Endothelial cell (in vitro differentiated cells): ENCODE data around the gene TNS4. TPM values are rescaled to one million over a fixed set of nuclear protein-coding genes. Genes with fewer than 3 reads are reported as not detected.

ENCODE experiments used
- DNase-seq: peaks from one replicate; pipeline ENCODE4 v3.0.0; 2021; ENCODE audit warnings: low spot score
- H3K27ac Mint-ChIP-seq: one replicate; pipeline ENCODE4 v1.8.0; 2021; ENCODE audit warnings: mixed read lengths, inconsistent platforms; ENCODE audit not compliant: unreplicated experiment
- H3K27me3 Mint-ChIP-seq: one replicate; pipeline ENCODE4 v1.8.0; 2021; ENCODE audit warnings: mild to moderate bottlenecking, moderate library complexity, mixed read lengths, inconsistent platforms; ENCODE audit not compliant: unreplicated experiment
- H3K36me3 Mint-ChIP-seq: one replicate; pipeline ENCODE4 v1.8.0; 2021; ENCODE audit warnings: mild to moderate bottlenecking, low read depth, mixed read lengths, inconsistent platforms; ENCODE audit not compliant: unreplicated experiment
- H3K4me1 Mint-ChIP-seq: one replicate; pipeline ENCODE4 v1.8.0; 2021; ENCODE audit warnings: mild to moderate bottlenecking, mixed read lengths, inconsistent platforms; ENCODE audit not compliant: unreplicated experiment
- H3K4me3 Mint-ChIP-seq: one replicate; pipeline ENCODE4 v1.8.0; 2021; ENCODE audit warnings: mild to moderate bottlenecking, mixed read lengths, inconsistent platforms; ENCODE audit not compliant: unreplicated experiment
- H3K9me3 Mint-ChIP-seq: one replicate; pipeline ENCODE4 v1.8.0; 2021; ENCODE audit warnings: mixed read lengths, inconsistent platforms; ENCODE audit not compliant: unreplicated experiment
- total RNA-seq: library from RNA; stranded (reverse); fragmentation: NEBNext Ultra II Directional; extraction: Animal tissue kit (Norgen Biotek cat#: 25700); gene quantifications from one replicate; pipeline ENCODE4 v1.2.1, GENCODE V29; 2021; ENCODE audit not compliant: unreplicated experiment
- TF ChIP-seq, protein P1 (sequence below): fragments of 200-600 bp; sonication (generic); IDR thresholded peaks from one replicate; pipeline ENCODE4 v1.5.0; 2021; ENCODE audit warnings: antibody characterized with exemption; ENCODE audit not compliant: unreplicated experiment

TNS4 gene
- total RNA-seq, 1 donor from 2014 or later, result 0.08 TPM

- peak; percentile 59 for DNase-seq
- peaks cover 44% of the 10 kb centered on the region for H3K36me3 Mint-ChIP-seq
- peaks cover 72% of the 10 kb centered on the region for H3K4me1 Mint-ChIP-seq
- no peaks in the 10 kb centered on the region for H3K9me3 Mint-ChIP-seq
- H3K27ac Mint-ChIP-seq, result no peak overlapping the region
- TF ChIP-seq, protein P1, sequence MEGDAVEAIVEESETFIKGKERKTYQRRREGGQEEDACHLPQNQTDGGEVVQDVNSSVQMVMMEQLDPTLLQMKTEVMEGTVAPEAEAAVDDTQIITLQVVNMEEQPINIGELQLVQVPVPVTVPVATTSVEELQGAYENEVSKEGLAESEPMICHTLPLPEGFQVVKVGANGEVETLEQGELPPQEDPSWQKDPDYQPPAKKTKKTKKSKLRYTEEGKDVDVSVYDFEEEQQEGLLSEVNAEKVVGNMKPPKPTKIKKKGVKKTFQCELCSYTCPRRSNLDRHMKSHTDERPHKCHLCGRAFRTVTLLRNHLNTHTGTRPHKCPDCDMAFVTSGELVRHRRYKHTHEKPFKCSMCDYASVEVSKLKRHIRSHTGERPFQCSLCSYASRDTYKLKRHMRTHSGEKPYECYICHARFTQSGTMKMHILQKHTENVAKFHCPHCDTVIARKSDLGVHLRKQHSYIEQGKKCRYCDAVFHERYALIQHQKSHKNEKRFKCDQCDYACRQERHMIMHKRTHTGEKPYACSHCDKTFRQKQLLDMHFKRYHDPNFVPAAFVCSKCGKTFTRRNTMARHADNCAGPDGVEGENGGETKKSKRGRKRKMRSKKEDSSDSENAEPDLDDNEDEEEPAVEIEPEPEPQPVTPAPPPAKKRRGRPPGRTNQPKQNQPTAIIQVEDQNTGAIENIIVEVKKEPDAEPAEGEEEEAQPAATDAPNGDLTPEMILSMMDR, result peak; percentile 66
- H3K4me3 Mint-ChIP-seq, result no peak overlapping the region
- peaks cover 10% of the 10 kb centered on the region for H3K27me3 Mint-ChIP-seq
These were observed 51.2 kb downstream of the TNS4 start for GRCh38 chr17:40450175-40450574.

DNA sequence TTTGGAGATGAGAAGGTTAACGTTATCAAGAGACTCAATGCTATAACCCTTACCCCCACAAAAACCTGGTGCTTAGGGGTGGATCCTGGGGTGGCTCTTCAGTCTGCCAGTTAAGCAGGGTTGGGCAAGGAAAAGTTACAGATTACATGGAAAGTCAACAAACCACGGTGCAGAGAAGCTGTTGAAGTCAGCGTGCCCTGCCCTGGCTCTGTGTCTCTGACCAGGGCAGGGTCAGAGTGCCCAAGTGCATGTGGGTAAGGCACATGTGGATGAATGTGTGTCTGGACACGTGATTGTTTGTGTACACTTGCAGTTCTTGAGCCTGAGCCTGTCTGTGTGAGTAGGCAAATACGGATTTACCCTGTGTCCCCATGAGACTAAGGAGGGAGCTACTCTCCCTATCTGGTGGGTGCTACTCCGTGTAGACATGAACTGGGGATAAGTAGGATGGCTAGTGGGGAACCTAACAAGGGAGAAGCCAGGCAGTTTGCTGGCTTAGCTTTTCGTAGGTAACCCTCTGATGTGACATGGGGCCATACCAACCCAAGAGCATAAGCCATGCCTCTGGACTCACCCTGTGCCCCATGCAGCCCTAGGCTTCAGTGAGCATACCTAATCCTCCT is 52.7 kb downstream of the TNS4 start:
- Mint-ChIP-seq H3K4me3 (peak overlapping the region; percentile 94), H3K4me1 (peaks cover 70% of the 10 kb centered on the region), H3K27ac (peak overlapping the region; percentile 85), H3K27me3 (peaks cover 17% of the 10 kb centered on the region), H3K36me3 (peaks cover 46% of the 10 kb centered on the region), H3K9me3 (no peaks in the 10 kb centered on the region)
- no peak for DNase-seq
- TF ChIP-seq, protein P1, result no peak

GRCh38 chr17:40448213-40448638 is 53.2 kb downstream of the TNS4 start:
- TF ChIP-seq, protein P1, result no peak
- H3K36me3 Mint-ChIP-seq, result peaks cover 43% of the 10 kb centered on the region
- peaks cover 17% of the 10 kb centered on the region for H3K27me3 Mint-ChIP-seq
- DNase-seq, result no peak
- H3K4me3 Mint-ChIP-seq, result peak overlapping the region; percentile 94
- peaks cover 65% of the 10 kb centered on the region for H3K4me1 Mint-ChIP-seq
- H3K27ac Mint-ChIP-seq, result peak overlapping the region; percentile 91
- H3K9me3 Mint-ChIP-seq, result no peaks in the 10 kb centered on the region

- no peaks in the 10 kb centered on the region for H3K9me3 Mint-ChIP-seq
- peaks cover 39% of the 10 kb centered on the region for H3K36me3 Mint-ChIP-seq
- TF ChIP-seq, protein P1, result no peak
- H3K27ac Mint-ChIP-seq, result peak overlapping the region; percentile 91
- peak overlapping the region; percentile 94 for H3K4me3 Mint-ChIP-seq
- no peak for DNase-seq
- H3K27me3 Mint-ChIP-seq, result peaks cover 17% of the 10 kb centered on the region
- H3K4me1 Mint-ChIP-seq, result peaks cover 61% of the 10 kb centered on the region
These were observed 53.6 kb downstream of the TNS4 start for GRCh38 chr17:40447806-40448205.

- no peak for DNase-seq
- peaks cover 35% of the 10 kb centered on the region for H3K36me3 Mint-ChIP-seq
- TF ChIP-seq, protein P1, result no peak
- no peaks in the 10 kb centered on the region for H3K9me3 Mint-ChIP-seq
- H3K4me1 Mint-ChIP-seq, result peaks cover 59% of the 10 kb centered on the region
- H3K4me3 Mint-ChIP-seq, result peak overlapping the region; percentile 94
- H3K27me3 Mint-ChIP-seq, result peaks cover 20% of the 10 kb centered on the region
- peak overlapping the region; percentile 91 for H3K27ac Mint-ChIP-seq
These were observed 54.2 kb downstream of the TNS4 start for GRCh38 chr17:40447148-40447644.
